Epithelial cell of proximal tubule (primary cell): ENCODE results near the gene MED13. TPM values are rescaled to one million over a fixed set of nuclear protein-coding genes. Genes with fewer than 3 reads are reported as not detected.
A peak's percentile ranks its signal among the peaks of the same experiment; 100 is the strongest.

Experiments used
- DNase-seq: peaks from one replicate; pipeline ENCODE4 v3.0.0-alpha.2; 2011; ENCODE audit warnings: low read depth
- H3K4me3 ChIP-seq: 2 replicates; pipeline ENCODE4 v1.5.1; 2011; ENCODE audit warnings: low read depth, mild to moderate bottlenecking, low read length
- total RNA-seq: library from RNA; depleted of rRNA; stranded (reverse); fragments of >200 nt; gene quantifications from 2 replicates; pipeline ENCODE4 v1.2.3, GENCODE V29; 2015
- TF ChIP-seq, protein P1 (sequence below): conservative IDR thresholded peaks from 2 replicates; pipeline ENCODE4 v1.5.1; 2012; ENCODE audit warnings: low read depth, mild to moderate bottlenecking, low read length

Gene MED13, protein sequence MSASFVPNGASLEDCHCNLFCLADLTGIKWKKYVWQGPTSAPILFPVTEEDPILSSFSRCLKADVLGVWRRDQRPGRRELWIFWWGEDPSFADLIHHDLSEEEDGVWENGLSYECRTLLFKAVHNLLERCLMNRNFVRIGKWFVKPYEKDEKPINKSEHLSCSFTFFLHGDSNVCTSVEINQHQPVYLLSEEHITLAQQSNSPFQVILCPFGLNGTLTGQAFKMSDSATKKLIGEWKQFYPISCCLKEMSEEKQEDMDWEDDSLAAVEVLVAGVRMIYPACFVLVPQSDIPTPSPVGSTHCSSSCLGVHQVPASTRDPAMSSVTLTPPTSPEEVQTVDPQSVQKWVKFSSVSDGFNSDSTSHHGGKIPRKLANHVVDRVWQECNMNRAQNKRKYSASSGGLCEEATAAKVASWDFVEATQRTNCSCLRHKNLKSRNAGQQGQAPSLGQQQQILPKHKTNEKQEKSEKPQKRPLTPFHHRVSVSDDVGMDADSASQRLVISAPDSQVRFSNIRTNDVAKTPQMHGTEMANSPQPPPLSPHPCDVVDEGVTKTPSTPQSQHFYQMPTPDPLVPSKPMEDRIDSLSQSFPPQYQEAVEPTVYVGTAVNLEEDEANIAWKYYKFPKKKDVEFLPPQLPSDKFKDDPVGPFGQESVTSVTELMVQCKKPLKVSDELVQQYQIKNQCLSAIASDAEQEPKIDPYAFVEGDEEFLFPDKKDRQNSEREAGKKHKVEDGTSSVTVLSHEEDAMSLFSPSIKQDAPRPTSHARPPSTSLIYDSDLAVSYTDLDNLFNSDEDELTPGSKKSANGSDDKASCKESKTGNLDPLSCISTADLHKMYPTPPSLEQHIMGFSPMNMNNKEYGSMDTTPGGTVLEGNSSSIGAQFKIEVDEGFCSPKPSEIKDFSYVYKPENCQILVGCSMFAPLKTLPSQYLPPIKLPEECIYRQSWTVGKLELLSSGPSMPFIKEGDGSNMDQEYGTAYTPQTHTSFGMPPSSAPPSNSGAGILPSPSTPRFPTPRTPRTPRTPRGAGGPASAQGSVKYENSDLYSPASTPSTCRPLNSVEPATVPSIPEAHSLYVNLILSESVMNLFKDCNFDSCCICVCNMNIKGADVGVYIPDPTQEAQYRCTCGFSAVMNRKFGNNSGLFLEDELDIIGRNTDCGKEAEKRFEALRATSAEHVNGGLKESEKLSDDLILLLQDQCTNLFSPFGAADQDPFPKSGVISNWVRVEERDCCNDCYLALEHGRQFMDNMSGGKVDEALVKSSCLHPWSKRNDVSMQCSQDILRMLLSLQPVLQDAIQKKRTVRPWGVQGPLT (N-terminal part only)
- 19.8 and 21.1 TPM in 2 replicates for total RNA-seq

DNA sequence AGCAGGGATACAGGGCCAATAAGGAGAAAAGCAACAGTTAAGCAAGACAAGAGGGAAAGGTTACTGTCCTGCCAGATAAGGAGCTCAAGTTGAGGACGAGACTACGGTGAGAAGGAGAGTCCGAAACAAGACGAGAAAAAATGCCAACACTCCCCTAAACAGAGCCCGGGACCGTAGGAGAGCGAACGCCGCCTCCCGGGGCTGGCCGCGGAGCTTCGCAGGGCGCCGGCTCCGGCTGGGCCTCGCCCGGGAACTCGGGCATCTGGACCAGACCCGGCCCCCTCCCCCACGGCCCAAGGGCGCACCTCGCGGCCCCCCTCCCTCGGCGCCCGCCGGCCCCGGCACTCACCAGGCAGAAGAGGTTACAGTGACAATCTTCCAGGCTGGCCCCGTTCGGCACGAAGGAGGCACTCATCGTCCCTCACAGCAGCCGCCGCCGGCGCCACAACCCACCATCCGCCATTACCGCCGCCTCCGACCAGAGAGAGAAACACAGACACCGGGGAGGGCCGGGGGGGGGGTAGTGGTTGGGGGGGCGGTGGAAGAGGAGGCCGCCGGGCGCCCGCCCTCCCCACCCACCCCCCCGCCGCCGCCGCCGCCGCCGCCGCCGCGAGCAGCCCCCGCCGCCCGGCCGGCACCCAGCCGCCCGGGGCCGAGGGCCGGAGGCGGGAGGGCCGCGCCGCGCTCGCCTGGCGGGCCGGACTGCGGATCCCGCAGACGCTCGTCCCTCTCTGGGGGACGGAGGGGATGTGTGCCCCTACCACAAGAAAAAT, at the start of gene MED13:
TSS of gene MED13 (minus strand) at position 488 of the 773 bp plus-strand sequence. CDS start at position 415, 73 bp downstream.
- no peak for DNase-seq
- TF ChIP-seq, protein P1, sequence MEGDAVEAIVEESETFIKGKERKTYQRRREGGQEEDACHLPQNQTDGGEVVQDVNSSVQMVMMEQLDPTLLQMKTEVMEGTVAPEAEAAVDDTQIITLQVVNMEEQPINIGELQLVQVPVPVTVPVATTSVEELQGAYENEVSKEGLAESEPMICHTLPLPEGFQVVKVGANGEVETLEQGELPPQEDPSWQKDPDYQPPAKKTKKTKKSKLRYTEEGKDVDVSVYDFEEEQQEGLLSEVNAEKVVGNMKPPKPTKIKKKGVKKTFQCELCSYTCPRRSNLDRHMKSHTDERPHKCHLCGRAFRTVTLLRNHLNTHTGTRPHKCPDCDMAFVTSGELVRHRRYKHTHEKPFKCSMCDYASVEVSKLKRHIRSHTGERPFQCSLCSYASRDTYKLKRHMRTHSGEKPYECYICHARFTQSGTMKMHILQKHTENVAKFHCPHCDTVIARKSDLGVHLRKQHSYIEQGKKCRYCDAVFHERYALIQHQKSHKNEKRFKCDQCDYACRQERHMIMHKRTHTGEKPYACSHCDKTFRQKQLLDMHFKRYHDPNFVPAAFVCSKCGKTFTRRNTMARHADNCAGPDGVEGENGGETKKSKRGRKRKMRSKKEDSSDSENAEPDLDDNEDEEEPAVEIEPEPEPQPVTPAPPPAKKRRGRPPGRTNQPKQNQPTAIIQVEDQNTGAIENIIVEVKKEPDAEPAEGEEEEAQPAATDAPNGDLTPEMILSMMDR, result no peak
- peak within 1 kb of the TSS; percentile 97 for H3K4me3 ChIP-seq

DNA sequence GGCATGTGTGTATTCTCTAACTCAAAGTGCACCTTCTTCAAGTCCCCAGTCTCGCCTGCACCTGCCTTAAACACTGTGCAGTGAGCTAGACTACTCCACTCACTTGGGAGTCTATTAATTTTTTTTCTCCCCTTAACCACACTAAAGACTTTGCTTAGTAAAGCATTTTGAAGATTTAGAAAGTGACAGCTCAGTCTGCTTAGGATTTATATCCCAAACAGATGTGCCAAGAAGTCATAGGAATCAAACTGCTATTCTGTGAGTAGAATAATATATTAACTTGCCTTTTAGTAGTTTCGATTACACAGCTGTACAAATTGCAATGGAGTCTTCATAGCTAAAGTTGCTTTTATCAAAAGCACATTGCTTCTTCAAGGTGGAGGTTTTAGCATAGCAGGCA, 47.2 kb upstream of the MED13 start:
- H3K4me3 ChIP-seq, result no peak overlapping the region
- DNase-seq, result no peak
- TF ChIP-seq, protein P1, result no peak

DNA sequence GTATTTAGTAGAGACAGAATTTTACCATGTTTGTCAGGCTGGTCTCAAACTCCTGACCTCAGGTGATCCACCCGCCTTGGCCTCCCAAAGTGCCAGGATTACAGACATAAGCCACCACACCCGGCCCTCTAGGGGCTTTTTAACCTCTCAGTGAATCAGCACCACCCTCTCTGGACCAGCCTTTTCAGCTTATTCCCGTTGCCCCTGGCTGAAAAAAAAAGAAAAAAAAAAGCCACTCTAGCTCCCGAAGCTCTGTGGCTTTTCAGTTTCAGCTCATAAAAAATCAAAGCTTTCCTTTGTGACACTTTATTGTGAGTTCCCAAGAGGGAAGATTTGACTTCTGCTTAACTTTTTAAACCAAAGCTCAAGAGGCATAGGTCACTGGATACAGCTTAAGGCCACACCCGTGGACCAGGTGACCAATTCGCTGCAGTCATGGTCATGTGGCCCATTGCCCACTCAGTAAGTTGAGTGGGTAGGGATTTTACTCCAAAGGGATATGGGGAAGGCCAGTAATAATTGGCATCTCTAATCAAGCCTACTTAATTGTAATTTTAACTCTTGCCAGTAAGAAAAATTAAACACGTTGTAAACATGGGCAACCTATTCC, 46.6 kb upstream of the MED13 start:
- TF ChIP-seq, protein P1, result no peak
- H3K4me3 ChIP-seq, result no peak overlapping the region

DNA sequence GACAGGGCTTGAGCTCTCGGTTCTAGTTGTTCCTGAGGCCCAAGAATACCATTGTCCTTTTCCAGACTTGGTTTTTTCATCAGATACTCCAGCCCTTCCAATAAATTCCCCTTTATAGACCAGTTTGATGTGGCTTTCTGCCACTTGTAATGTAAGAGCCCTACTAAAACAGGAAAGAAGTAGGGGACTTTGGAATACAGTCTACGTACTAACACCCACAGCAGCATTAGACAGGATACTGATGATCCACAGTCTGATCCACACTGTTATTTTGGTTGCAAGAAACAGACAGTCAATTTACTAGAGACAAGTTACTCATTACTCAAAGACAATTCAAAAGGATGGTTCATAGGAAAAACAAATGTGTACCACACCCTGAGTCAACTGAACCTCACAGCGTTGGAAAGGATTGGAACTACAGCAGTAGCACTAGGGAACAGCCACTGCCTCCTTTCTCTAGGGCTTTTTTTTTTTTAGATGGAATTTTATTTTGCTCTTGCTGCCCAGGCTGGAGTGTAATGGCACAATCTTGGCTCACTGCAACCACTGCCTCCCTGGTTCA, 45.9 kb upstream of the MED13 start:
- DNase-seq, result no peak
- TF ChIP-seq, protein P1, result no peak
- H3K4me3 ChIP-seq, result no peak overlapping the region

More for the DNA sequence above, 46.6 kb upstream of the MED13 start:
- no peak for DNase-seq

DNA sequence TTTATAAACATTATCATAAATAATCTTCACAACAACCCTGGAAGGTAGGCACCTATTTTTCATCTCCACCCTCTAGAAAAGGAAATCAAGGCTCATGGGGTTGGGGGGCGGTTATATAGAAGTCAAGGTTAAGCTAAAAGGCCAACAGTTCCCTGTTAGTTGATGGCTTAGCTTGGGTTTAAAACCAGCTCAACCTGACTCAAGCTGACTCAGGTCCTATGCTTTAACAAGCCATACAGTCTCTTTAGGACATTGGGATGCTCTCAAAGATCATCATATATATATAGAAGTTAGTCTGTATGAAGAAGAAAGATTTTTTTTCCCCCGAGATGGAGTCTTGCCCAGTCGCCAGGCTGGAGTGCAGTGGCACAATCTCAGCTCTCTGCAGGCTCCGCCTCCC, 44.8 kb upstream of the MED13 start:
- no peak for DNase-seq
- TF ChIP-seq, protein P1, result no peak

More for the DNA sequence above, 44.8 kb upstream of the MED13 start:
- no peak overlapping the region for H3K4me3 ChIP-seq
